Prostate gland (tissue), 2 donors: ENCODE results near the gene APOA1.

ENCODE experiments used
- CTCF ChIP-seq, 4 experiments: fragments of 200-600 bp in 2 of 4; fragments of 450-650 bp in 2 of 4; sonication (generic) in 2 of 4; IDR thresholded peaks; 1 replicate in 3 of 4; 2 replicates in 1 of 4; pipeline ENCODE4 v1.5.1; 2016 to 2019; ENCODE audit warnings: antibody characterized with exemption in 4 of 4, mild to moderate bottlenecking in 2 of 4, moderate library complexity in 2 of 4
- POLR2A ChIP-seq: fragments of 450-650 bp; IDR thresholded peaks from one replicate; pipeline ENCODE4 v1.6.1; 2016; ENCODE audit warnings: antibody characterized with exemption, mild to moderate bottlenecking
- POLR2AphosphoS5 ChIP-seq: sonication (generic); formaldehyde crosslinking; IDR thresholded peaks from one replicate; pipeline ENCODE4 v1.6.1; 2017; ENCODE audit warnings: antibody characterized with exemption

DNA sequence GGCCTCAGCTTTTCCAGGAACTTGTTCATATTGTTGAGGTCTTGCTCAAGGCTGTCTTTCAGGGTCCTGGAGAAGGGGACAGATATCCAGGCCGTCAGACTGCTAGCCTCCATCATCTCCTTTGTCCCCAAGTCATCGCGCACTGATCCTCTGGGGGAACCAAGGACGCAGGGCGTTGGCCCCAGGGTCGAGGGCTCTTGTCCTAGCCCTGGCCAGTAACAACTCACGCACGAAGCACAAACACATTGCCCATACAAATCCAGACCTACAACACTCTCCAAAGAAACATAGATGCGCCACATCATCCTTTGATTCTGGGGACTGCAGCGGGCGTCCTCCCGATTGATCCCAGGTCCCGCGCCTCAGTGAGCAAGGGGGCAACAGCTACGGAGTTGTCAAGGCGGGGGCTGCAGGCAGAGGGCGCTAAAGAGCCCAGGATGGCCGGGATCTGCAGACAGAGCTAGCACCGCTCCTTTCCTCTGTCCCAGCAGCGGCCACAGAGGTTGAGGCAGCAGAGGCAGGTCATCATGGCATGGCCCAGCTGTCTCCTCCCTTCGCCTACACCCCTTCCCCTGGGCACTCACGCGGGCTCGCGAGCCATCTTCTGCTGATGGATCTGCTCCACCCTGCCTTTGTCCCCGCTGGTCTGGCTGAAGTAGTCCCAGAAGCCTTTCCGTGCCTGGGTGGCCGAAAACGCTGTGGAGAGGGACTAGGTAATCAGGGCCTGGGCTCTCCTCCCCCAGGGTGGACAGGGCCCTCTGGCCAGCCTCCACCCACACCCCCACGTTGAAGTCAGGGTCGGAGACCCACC lies 46.2 kb downstream of the APOA1 start:
- TF ChIP-seq CTCF (IDR thresholded peaks at IDR 0.05) (peak; percentile 78 to 90 (median 89)), POLR2A (no peak), POLR2AphosphoS5 (peak; percentile 35)
